HCT116 (cell line): Measurements from ENCODE around the gene RNU2-1. TPM values are rescaled to one million over a fixed set of nuclear protein-coding genes. Genes with fewer than 3 reads are reported as not detected.
"Not testable (repeated sequence)": the region's sequence is repeated elsewhere in the genome, so short reads cannot be mapped to it uniquely, and the experiment has no call there.

ENCODE experiments used
- ATAC-seq: fragments of 200-7000 bp; cut with Tn5 transposase; 2 replicates; pipeline ENCODE4 v1.9.1; 2020; ENCODE audit warnings: mild to moderate bottlenecking, moderate library complexity
- BruUV-seq: library from RNA; stranded (reverse); fragments of 400-500 nt; replicated peaks from 2 replicates; lab custom pipeline; 2021; lab: Mats Ljungman, UMichigan
- CTCF ChIA-PET: fragments of 300-600 bp; sonication (Branson Sonifier 250); formaldehyde crosslinking; loops from one replicate; lab custom pipeline; 2021; ENCODE audit warnings: antibody characterized with exemption; lab: Charles Lee
- POLR2A ChIA-PET: fragments of 300-600, 350-600 bp; sonication (Branson Sonifier 250); formaldehyde crosslinking; loops from one replicate; lab custom pipeline; 2021; ENCODE audit warnings: antibody characterized with exemption; lab: Charles Lee
- RAD21 ChIA-PET, 2 experiments: fragments of 300-600 bp; sonication (Branson Sonifier 250); formaldehyde crosslinking; loops; one replicate each; lab custom pipeline; 2023; ENCODE audit warnings: low total read pairs in 2 of 2; ENCODE audit not compliant: uncharacterized antibody in 2 of 2, unreplicated experiment in 2 of 2, low non-redundant PET in 1 of 2; lab: Charles Lee
- DNase-seq: peaks from one replicate; pipeline ENCODE4 v3.0.0-alpha.2; 2010; ENCODE audit warnings: low read depth, low spot score
- H2AFZ ChIP-seq: fragments of 200-600 bp; shearing (Covaris generic), sonication (generic); 2 replicates; pipeline ENCODE4 v1.6.1; 2017; ENCODE audit warnings: low read depth, mixed run types, mixed read lengths, antibody characterized with exemption, low read length; ENCODE audit not compliant: poor library complexity, severe bottlenecking
- H3K27ac ChIP-seq: 2 replicates; pipeline ENCODE4 v1.5.1; 2012; ENCODE audit warnings: low read depth, low read length
- H3K27me3 ChIP-seq: fragments of 200-600 bp; sonication (generic); 2 replicates; pipeline ENCODE4 v1.6.1; 2016; ENCODE audit warnings: mixed run types, low read length, mixed read lengths; ENCODE audit not compliant: insufficient read depth
- H3K36me3 ChIP-seq, 2 experiments: fragments of 200-500 bp in 1 of 2; fragments of 200-600 bp in 1 of 2; sonication (Bioruptor generic) in 1 of 2; sonication (generic) in 1 of 2; 2 replicates each; pipeline versions ENCODE4 v1.5.1 to v1.6.1; 2014 to 2016; ENCODE audit warnings: low read length in 2 of 2, inconsistent platforms in 1 of 2, mixed read lengths in 1 of 2, mixed run types in 1 of 2; ENCODE audit not compliant: insufficient read depth in 2 of 2, control insufficient read depth in 1 of 2
- H3K4me1 ChIP-seq, 2 experiments: fragments of 200-600 bp in 1 of 2; sonication (generic) in 1 of 2; 2 replicates each; pipeline versions ENCODE4 v1.5.1 to v1.6.1; 2012 to 2017; ENCODE audit warnings: low read length in 2 of 2, inconsistent platforms in 1 of 2, mild to moderate bottlenecking in 1 of 2, mixed read lengths in 1 of 2, mixed run types in 1 of 2, moderate library complexity in 1 of 2; ENCODE audit not compliant: insufficient read depth in 2 of 2, control insufficient read depth in 1 of 2
- H3K4me2 ChIP-seq: fragments of 200-600 bp; sonication (generic); 2 replicates; pipeline ENCODE4 v1.6.1; 2017; ENCODE audit warnings: mixed run types, low read length, mixed read lengths
- H3K4me3 ChIP-seq, 2 experiments: fragments of 200-600 bp in 1 of 2; sonication (generic) in 1 of 2; replicated peaks in 1 of 2; 2 replicates each; pipeline ENCODE4 v1.5.1; 2011 to 2016; ENCODE audit warnings: low read length in 2 of 2, control low read depth in 1 of 2, low read depth in 1 of 2, mild to moderate bottlenecking in 1 of 2, mixed read lengths in 1 of 2, mixed run types in 1 of 2
- H3K79me2 ChIP-seq: fragments of 200-600 bp; sonication (generic); 2 replicates; pipeline ENCODE4 v1.6.1; 2017; ENCODE audit warnings: mild to moderate bottlenecking, mixed run types, low read length, moderate library complexity, mixed read lengths; ENCODE audit not compliant: insufficient read depth
- H3K9ac ChIP-seq: fragments of 200-600 bp; sonication (generic); 2 replicates; pipeline ENCODE4 v1.6.1; 2016; ENCODE audit warnings: low read length, mixed read lengths
- H3K9me2 ChIP-seq: fragments of 200-600 bp; sonication (generic), shearing (Covaris generic); 2 replicates; pipeline ENCODE4 v1.6.1; 2017; ENCODE audit warnings: mixed run types, mild to moderate bottlenecking, moderate library complexity; ENCODE audit not compliant: insufficient read depth
- H3K9me3 ChIP-seq, 2 experiments: fragments of 200-500 bp in 1 of 2; fragments of 200-600 bp in 1 of 2; sonication (Bioruptor generic) in 1 of 2; sonication (generic) in 1 of 2; 2 replicates each; pipeline ENCODE4 v1.6.1; 2014 to 2017; ENCODE audit warnings: low read length in 2 of 2, mixed read lengths in 2 of 2, inconsistent platforms in 1 of 2, low read depth in 1 of 2, mild to moderate bottlenecking in 1 of 2, mixed run types in 1 of 2, moderate library complexity in 1 of 2; ENCODE audit not compliant: control insufficient read depth in 1 of 2, insufficient read depth in 1 of 2
- H4K20me1 ChIP-seq: fragments of 200-600 bp; sonication (generic), shearing (Covaris generic); 2 replicates; pipeline ENCODE4 v1.6.1; 2017; ENCODE audit warnings: mixed run types, mild to moderate bottlenecking, moderate library complexity; ENCODE audit not compliant: insufficient read depth
- intact Hi-C: fragments of 100-400 bp; cut with micrococcal nuclease; formaldehyde crosslinking; loops from 2 replicates; pipeline ENCODE4 v1.10.0; 2022
- total RNA-seq: library from RNA; stranded (reverse); gene quantifications from one replicate; pipeline ENCODE4 v1.2.1, GENCODE V29; 2021; ENCODE audit not compliant: unreplicated experiment

RNU2-1 gene
- total RNA-seq, 1 experiment from 2014 or later: 5,800 TPM

GRCh38 chr17:43246456-43246855 lies 12.7 kb upstream of the RNU2-1 start:
- H3K79me2 ChIP-seq, BruUV-seq, intact Hi-C loops, H3K36me3 ChIP-seq, ATAC-seq, CTCF ChIA-PET, H3K27ac ChIP-seq, H3K9me3 ChIP-seq, H3K4me3 ChIP-seq, H2AFZ ChIP-seq, H3K4me1 ChIP-seq, POLR2A ChIA-PET, DNase-seq, RAD21 ChIA-PET, H3K27me3 ChIP-seq, H3K9ac ChIP-seq, H3K4me2 ChIP-seq, H4K20me1 ChIP-seq, H3K9me2 ChIP-seq: not testable (repeated sequence)

DNA sequence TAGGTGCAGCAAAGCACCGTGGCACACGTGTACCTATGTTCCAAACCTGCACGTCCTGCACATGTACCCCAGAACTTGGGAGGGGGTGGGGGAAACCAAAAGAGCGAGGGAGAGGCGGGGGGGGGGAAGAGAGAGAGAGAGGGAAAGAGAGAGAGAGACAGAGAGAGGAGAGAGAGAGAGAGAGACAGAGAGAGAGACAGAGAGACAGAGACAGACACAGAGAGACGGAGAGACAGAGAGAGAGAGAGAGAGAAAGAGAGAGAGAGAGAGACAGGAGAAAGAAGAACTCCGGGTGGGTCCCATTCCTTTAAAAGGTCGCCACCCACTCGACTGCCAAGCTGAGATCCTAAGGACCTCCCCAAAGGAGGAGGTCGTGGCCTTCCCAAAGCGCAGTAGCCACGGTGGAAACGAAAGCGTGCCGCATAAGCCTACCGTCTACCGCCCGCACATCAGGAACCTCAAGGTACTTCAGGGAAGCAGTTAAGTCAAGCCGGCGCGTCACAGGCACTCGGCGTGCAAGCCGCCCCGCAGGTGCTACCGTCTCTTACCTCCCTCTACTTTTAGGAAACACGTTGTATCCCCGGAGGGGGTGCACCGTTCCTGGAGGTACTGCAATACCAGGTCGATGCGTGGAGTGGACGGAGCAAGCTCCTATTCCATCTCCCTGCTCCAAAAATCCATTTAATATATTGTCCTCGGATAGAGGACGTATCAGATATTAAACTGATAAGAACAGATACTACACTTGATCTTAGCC lies 7.0 kb upstream of the RNU2-1 start:
- H3K27ac ChIP-seq, BruUV-seq, H3K9me2 ChIP-seq, H2AFZ ChIP-seq, POLR2A ChIA-PET, RAD21 ChIA-PET, H3K9ac ChIP-seq, H3K9me3 ChIP-seq, H3K4me1 ChIP-seq, H4K20me1 ChIP-seq, intact Hi-C loops, CTCF ChIA-PET, H3K4me3 ChIP-seq, DNase-seq, H3K79me2 ChIP-seq, H3K36me3 ChIP-seq, H3K27me3 ChIP-seq, H3K4me2 ChIP-seq: not testable (repeated sequence)
- ATAC-seq: peak; percentile 75

- not testable (repeated sequence) for BruUV-seq
Measured at GRCh38 chr17:43239597-43239996, 5.8 kb upstream of the RNU2-1 start.

DNA sequence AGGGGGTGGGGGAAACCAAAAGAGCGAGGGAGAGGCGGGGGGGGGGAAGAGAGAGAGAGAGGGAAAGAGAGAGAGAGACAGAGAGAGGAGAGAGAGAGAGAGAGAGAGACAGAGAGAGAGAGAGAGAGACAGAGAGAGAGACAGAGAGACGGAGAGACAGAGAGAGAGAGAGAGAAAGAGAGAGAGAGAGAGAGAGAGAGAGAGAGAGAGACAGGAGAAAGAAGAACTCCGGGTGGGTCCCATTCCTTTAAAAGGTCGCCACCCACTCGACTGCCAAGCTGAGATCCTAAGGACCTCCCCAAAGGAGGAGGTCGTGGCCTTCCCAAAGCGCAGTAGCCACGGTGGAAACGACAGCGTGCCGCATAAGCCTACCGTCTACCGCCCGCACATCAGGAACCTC lies 514 bp downstream of the RNU2-1 start:
- H4K20me1 ChIP-seq, H3K9me3 ChIP-seq, DNase-seq, RAD21 ChIA-PET, H3K4me2 ChIP-seq, ATAC-seq, BruUV-seq, H3K9me2 ChIP-seq, H3K27ac ChIP-seq, H3K4me1 ChIP-seq, H3K27me3 ChIP-seq, POLR2A ChIA-PET, CTCF ChIA-PET, H3K4me3 ChIP-seq, H2AFZ ChIP-seq, H3K9ac ChIP-seq, intact Hi-C loops, H3K36me3 ChIP-seq, H3K79me2 ChIP-seq: not testable (repeated sequence)

More at GRCh38 chr17:43239597-43239996, 5.8 kb upstream of the RNU2-1 start:
- H2AFZ ChIP-seq, H3K9me3 ChIP-seq, H3K4me2 ChIP-seq, H3K4me3 ChIP-seq, intact Hi-C loops, H3K36me3 ChIP-seq, POLR2A ChIA-PET, H3K27me3 ChIP-seq, H3K79me2 ChIP-seq, H3K4me1 ChIP-seq, H3K9me2 ChIP-seq, H3K9ac ChIP-seq, DNase-seq, H4K20me1 ChIP-seq, RAD21 ChIA-PET, CTCF ChIA-PET, H3K27ac ChIP-seq: not testable (repeated sequence)
- ATAC-seq: peak; percentile 76
